Neural cell (in vitro differentiated cells): ENCODE results near the gene HS6ST3. TPM values are rescaled to one million over a fixed set of nuclear protein-coding genes. Genes with fewer than 3 reads are reported as not detected.

Experiments
- H2AFZ ChIP-seq: fragments of 200-600, 300-800 bp; sonication (generic), shearing (Covaris generic); 2 replicates; pipeline ENCODE4 v1.6.0; 2014; ENCODE audit warnings: low read depth, mild to moderate bottlenecking, antibody characterized with exemption, low read length, moderate library complexity
- H3F3A ChIP-seq: fragments of 200-600 bp; shearing (Covaris generic); 2 replicates; pipeline ENCODE4 v1.6.1; 2016; ENCODE audit warnings: mild to moderate bottlenecking, moderate library complexity, mixed read lengths, antibody characterized with exemption, low read length; ENCODE audit not compliant: insufficient read depth, poor library complexity, severe bottlenecking
- H3K27ac ChIP-seq: fragments of 200-600, 300-800 bp; sonication (generic), shearing (Covaris generic); 2 replicates; pipeline ENCODE4 v1.5.1; 2014; ENCODE audit warnings: mild to moderate bottlenecking, low read length, moderate library complexity
- H3K27me3 ChIP-seq: fragments of 300-800, 200-600 bp; sonication (generic), shearing (Covaris generic); 2 replicates; pipeline ENCODE4 v1.6.0; 2014; ENCODE audit warnings: mild to moderate bottlenecking, low read depth, low read length, moderate library complexity; ENCODE audit not compliant: insufficient read depth
- H3K36me3 ChIP-seq: fragments of 300-800, 200-600 bp; sonication (generic), shearing (Covaris generic); 2 replicates; pipeline ENCODE4 v1.5.1; 2014; ENCODE audit warnings: mild to moderate bottlenecking, antibody characterized with exemption, low read length, moderate library complexity; ENCODE audit not compliant: insufficient read depth
- H3K4me2 ChIP-seq: fragments of 300-800, 200-600 bp; sonication (generic), shearing (Covaris generic); 2 replicates; pipeline ENCODE4 v1.6.0; 2014; ENCODE audit warnings: mild to moderate bottlenecking, low read length
- H3K4me3 ChIP-seq: fragments of 300-800, 200-600 bp; sonication (generic), shearing (Covaris generic); 2 replicates; pipeline ENCODE4 v1.5.1; 2014; ENCODE audit warnings: mild to moderate bottlenecking, low read length, moderate library complexity
- H3K79me2 ChIP-seq: fragments of 200-600 bp; shearing (Covaris generic); replicated peaks from 2 replicates; pipeline ENCODE4 v1.6.0; 2014; ENCODE audit warnings: mild to moderate bottlenecking, low read length, moderate library complexity; ENCODE audit not compliant: insufficient read depth
- H3K9ac ChIP-seq: fragments of 300-800, 200-600 bp; sonication (generic), shearing (Covaris generic); 2 replicates; pipeline ENCODE4 v1.6.1; 2016; ENCODE audit warnings: mild to moderate bottlenecking, low read length, mixed read lengths
- H3K9me2 ChIP-seq: fragments of 200-600 bp; shearing (Covaris generic); 2 replicates; pipeline ENCODE4 v1.6.1; 2016; ENCODE audit warnings: mild to moderate bottlenecking, low read length, mixed read lengths; ENCODE audit not compliant: insufficient read depth
- H3K9me3 ChIP-seq: fragments of 200-600, 300-800 bp; sonication (generic), shearing (Covaris generic); 2 replicates; pipeline ENCODE4 v1.6.1; 2016; ENCODE audit warnings: mild to moderate bottlenecking, mixed run types, low read length, moderate library complexity, mixed read lengths
- H4K20me1 ChIP-seq: fragments of 200-600 bp; shearing (Covaris generic); 2 replicates; pipeline ENCODE4 v1.6.1; 2016; ENCODE audit warnings: mild to moderate bottlenecking, mixed run types; ENCODE audit not compliant: insufficient read depth
- CTCF ChIP-seq: fragments of 450-650 bp; IDR thresholded peaks from 2 replicates; pipeline ENCODE4 v1.5.1; 2014; ENCODE audit warnings: antibody characterized with exemption, mild to moderate bottlenecking, moderate library complexity; ENCODE audit not compliant: poor library complexity, severe bottlenecking
- EP300 ChIP-seq: fragments of 450-650 bp; conservative IDR thresholded peaks from 2 replicates; pipeline ENCODE4 v1.6.1; 2014; ENCODE audit warnings: antibody characterized with exemption, mild to moderate bottlenecking, moderate library complexity; ENCODE audit not compliant: poor library complexity, severe bottlenecking
- EZH2 ChIP-seq: fragments of 200-600, 300-800 bp; shearing (Covaris generic), sonication (generic); IDR thresholded peaks from 2 replicates; pipeline ENCODE4 v1.6.1; 2014; ENCODE audit warnings: antibody characterized with exemption, low read length, borderline replicate concordance, mild to moderate bottlenecking; ENCODE audit not compliant: insufficient read depth, poor library complexity, severe bottlenecking
- MXI1 ChIP-seq: fragments of 450-650 bp; conservative IDR thresholded peaks from 2 replicates; pipeline ENCODE4 v1.6.1; 2014; ENCODE audit warnings: antibody characterized with exemption, mild to moderate bottlenecking; ENCODE audit not compliant: poor library complexity, severe bottlenecking
- POLR2AphosphoS5 ChIP-seq: IDR thresholded peaks from 2 replicates; pipeline ENCODE4 v1.6.1; 2012
- RAD21 ChIP-seq: fragments of 450-650 bp; conservative IDR thresholded peaks from 2 replicates; pipeline ENCODE4 v1.6.1; 2014; ENCODE audit warnings: antibody characterized with exemption, mild to moderate bottlenecking, moderate library complexity
- SMC3 ChIP-seq: fragments of 450-650 bp; conservative IDR thresholded peaks from 2 replicates; pipeline ENCODE4 v1.6.1; 2014; ENCODE audit warnings: antibody characterized with exemption, mild to moderate bottlenecking, moderate library complexity; ENCODE audit not compliant: poor library complexity
- TAF1 ChIP-seq: IDR thresholded peaks from 2 replicates; pipeline ENCODE4 v1.6.1; 2012; ENCODE audit warnings: low read depth
- polyA plus RNA-seq: library from polyadenylated mRNA; depleted of rRNA; stranded (reverse); fragments of >200 nt; gene quantifications from 2 replicates; pipeline ENCODE4 v1.2.3, GENCODE V29; 2014
- TF ChIP-seq, protein P1 (sequence below): IDR thresholded peaks from 2 replicates; pipeline ENCODE4 v1.6.1; 2012; ENCODE audit warnings: borderline replicate concordance

The HS6ST3 gene
- polyA plus RNA-seq, 1 donor from 2014 or later, result 10.9 TPM

DNA sequence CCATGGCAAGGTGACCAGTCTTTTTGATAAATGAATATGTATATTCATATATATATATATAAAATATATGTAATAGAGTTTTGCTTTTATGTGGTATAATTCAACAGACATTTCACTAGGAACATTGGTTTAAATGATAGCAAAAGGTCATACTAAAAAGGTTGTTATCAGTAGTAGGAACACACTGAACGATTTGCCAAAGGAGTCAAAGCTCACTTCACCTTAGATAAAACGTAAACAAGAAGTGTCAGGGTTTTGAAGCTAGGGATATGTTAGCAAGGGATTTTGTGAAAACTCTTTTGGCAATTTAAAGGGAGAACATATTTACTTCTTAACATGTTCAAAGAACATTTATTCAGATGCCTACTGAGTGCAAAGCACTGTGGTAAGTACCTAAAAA lies 8.0 kb upstream of the HS6ST3 start:
- no peak for TF ChIP-seq POLR2AphosphoS5
- TF ChIP-seq TAF1, result no peak
- no peak for TF ChIP-seq SMC3
- TF ChIP-seq RAD21, result no peak
- no peak for TF ChIP-seq MXI1
- TF ChIP-seq CTCF, result no peak
- TF ChIP-seq EZH2, result no peak
- TF ChIP-seq EP300, result no peak
- TF ChIP-seq, protein P1, sequence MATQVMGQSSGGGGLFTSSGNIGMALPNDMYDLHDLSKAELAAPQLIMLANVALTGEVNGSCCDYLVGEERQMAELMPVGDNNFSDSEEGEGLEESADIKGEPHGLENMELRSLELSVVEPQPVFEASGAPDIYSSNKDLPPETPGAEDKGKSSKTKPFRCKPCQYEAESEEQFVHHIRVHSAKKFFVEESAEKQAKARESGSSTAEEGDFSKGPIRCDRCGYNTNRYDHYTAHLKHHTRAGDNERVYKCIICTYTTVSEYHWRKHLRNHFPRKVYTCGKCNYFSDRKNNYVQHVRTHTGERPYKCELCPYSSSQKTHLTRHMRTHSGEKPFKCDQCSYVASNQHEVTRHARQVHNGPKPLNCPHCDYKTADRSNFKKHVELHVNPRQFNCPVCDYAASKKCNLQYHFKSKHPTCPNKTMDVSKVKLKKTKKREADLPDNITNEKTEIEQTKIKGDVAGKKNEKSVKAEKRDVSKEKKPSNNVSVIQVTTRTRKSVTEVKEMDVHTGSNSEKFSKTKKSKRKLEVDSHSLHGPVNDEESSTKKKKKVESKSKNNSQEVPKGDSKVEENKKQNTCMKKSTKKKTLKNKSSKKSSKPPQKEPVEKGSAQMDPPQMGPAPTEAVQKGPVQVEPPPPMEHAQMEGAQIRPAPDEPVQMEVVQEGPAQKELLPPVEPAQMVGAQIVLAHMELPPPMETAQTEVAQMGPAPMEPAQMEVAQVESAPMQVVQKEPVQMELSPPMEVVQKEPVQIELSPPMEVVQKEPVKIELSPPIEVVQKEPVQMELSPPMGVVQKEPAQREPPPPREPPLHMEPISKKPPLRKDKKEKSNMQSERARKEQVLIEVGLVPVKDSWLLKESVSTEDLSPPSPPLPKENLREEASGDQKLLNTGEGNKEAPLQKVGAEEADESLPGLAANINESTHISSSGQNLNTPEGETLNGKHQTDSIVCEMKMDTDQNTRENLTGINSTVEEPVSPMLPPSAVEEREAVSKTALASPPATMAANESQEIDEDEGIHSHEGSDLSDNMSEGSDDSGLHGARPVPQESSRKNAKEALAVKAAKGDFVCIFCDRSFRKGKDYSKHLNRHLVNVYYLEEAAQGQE, result no peak
- H3K9me2 ChIP-seq, result no peaks in the 10 kb centered on the region
- no peaks in the 10 kb centered on the region for H3K9me3 ChIP-seq
- H3K36me3 ChIP-seq, result no peaks in the 10 kb centered on the region
- no peak overlapping the region for H3K27ac ChIP-seq
- H3K9ac ChIP-seq, result no peak overlapping the region
- H3K4me2 ChIP-seq, result no peak overlapping the region
- no peaks in the 10 kb centered on the region for H3F3A ChIP-seq
- H3K79me2 ChIP-seq, result no peaks in the 10 kb centered on the region
- H2AFZ ChIP-seq, result no peak overlapping the region
- no peaks in the 10 kb centered on the region for H4K20me1 ChIP-seq
- H3K4me3 ChIP-seq, result no peak overlapping the region
- no peaks in the 10 kb centered on the region for H3K27me3 ChIP-seq

DNA sequence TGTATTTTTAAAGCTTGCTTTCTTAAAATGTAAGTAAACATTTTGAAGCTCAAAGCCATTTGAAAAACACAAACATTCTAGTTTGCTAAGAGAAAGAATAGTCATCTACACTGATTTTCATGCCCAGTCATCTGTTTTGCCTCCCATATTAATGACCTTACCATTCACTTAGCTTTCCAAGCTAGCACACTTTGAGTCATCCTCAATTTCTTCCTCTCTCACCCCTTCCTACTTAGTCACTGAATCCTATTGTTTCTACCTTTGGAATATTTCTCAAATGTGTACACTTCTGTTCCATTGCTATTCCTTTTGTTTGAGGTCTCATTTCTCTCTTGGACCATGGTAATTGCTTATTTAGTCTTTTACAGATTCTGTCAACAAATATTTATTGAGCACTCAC lies 7.3 kb upstream of the HS6ST3 start:
- Histone ChIP-seq H3K27me3 (no peaks in the 10 kb centered on the region), H2AFZ (no peak overlapping the region), H3K36me3 (no peaks in the 10 kb centered on the region), H3K4me3 (no peak overlapping the region), H3K9me2 (no peaks in the 10 kb centered on the region), H3F3A (no peaks in the 10 kb centered on the region), H3K79me2 (no peaks in the 10 kb centered on the region), H3K9me3 (no peaks in the 10 kb centered on the region), H3K27ac (no peak overlapping the region), H4K20me1 (no peaks in the 10 kb centered on the region), H3K9ac (no peak overlapping the region), H3K4me2 (no peak overlapping the region)
- TF ChIP-seq RAD21 (no peak), POLR2AphosphoS5 (no peak), MXI1 (no peak), EZH2 (no peak), TAF1 (no peak)
- TF ChIP-seq, protein P1, result no peak
